Measurements from ENCODE around the gene SLAIN1. TPM values are rescaled to one million over a fixed set of nuclear protein-coding genes. Genes with fewer than 3 reads are reported as not detected.

SLAIN1 gene
- total and polyA plus RNA-seq, 10 of the 15 experiments (the other 5 are each of a cell fraction or from before 2014, with no cell fraction given): 11.9 to 140 (median 56.9) TPM

DNA sequence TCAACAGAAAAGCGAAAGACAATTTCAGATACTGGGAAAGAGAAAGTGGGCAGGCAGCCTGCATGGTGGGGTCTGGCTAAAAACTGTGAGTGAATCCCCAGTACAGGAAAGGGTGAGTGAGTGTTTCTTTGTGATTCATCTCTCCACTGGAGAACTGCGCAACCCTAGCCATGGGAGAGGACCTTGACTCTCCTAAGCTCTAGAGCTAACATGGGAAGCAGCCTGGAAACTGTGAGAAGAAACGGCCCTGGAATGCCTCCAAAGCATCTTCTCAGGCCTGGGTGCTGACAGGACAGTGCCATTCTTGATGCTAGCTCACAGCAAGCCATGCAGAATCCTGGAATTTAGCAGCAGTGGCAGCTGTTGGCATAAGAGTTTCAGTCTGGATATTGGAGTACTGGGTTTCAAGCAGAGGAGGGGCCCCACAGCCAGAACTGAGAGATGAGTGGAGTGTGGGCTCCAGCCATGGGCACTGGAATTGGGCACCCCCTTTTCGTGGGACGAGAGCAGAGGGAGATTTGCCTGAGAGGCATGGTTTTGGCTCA lies 18.7 kb upstream of the SLAIN1 start (continued):
- TF ChIP-seq, protein P1, sequence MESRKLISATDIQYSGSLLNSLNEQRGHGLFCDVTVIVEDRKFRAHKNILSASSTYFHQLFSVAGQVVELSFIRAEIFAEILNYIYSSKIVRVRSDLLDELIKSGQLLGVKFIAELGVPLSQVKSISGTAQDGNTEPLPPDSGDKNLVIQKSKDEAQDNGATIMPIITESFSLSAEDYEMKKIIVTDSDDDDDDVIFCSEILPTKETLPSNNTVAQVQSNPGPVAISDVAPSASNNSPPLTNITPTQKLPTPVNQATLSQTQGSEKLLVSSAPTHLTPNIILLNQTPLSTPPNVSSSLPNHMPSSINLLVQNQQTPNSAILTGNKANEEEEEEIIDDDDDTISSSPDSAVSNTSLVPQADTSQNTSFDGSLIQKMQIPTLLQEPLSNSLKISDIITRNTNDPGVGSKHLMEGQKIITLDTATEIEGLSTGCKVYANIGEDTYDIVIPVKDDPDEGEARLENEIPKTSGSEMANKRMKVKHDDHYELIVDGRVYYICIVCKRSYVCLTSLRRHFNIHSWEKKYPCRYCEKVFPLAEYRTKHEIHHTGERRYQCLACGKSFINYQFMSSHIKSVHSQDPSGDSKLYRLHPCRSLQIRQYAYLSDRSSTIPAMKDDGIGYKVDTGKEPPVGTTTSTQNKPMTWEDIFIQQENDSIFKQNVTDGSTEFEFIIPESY (IDR thresholded peaks at IDR 0.05): no peak

DNA sequence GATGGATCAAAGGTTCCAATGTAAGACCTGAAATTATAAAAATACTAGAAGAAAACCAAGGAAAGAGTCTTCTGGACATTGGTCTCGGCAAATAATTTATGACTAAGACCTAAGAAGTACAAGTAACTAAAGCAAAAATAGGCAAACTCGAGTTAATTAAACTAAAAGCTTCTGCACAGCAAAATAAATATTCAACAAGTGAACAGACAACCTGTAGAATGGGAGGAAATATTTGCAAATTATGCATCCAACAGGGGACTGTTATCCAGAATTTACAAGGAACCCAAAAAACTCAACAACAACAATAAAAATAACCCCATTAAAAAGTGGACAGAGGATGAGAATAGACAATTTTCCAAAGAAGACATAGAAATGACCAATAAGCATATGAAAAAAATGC lies 9.7 kb upstream of the SLAIN1 start:
- Histone ChIP-seq H3K4me2 (ENCODE audit: control insufficient read depth, insufficient read depth) (no peak overlapping the region), H3K27me3 (replicated peaks in 1 of 2; ENCODE audit: control insufficient read depth in 2 of 2, insufficient read depth in 2 of 2, low read length in 1 of 2) (no peaks in the 10 kb centered on the region; a peak in 1 of 4 replicates), H3K9ac (ENCODE audit: control insufficient read depth, insufficient read depth, low read length) (no peak overlapping the region), H3K27ac (ENCODE audit: control insufficient read depth, insufficient read depth) (no peak overlapping the region), H3K9me3 (replicated peaks; ENCODE audit: control insufficient read depth, insufficient read depth, low read length) (no peaks in the 10 kb centered on the region; the same call in 2 of the 3 replicates), H3K79me2 (ENCODE audit: control insufficient read depth, insufficient read depth, low read length) (no peaks in the 10 kb centered on the region), H3K4me3 (no peak overlapping the region), H3K4me1 (ENCODE audit: control insufficient read depth, insufficient read depth, low read length) (no peaks in the 10 kb centered on the region), H4K20me1 (ENCODE audit: control insufficient read depth, insufficient read depth) (no peaks in the 10 kb centered on the region), H3K36me3 (ENCODE audit: control insufficient read depth in 2 of 2, insufficient read depth in 2 of 2, low read length in 1 of 2) (no peaks in the 10 kb centered on the region), H2AFZ (ENCODE audit: control insufficient read depth, low read depth, low read length) (no peak overlapping the region)
- DNase-seq (ENCODE audit: low read depth, low spot score) (no peak), FAIRE-seq (no peak), ATAC-seq (no peak)
- ChIA-PET CTCF (no interaction called here), RAD21 (ENCODE audit: unreplicated experiment) (no interaction called here), SMC1A (ENCODE audit: uncharacterized antibody, unreplicated experiment) (interaction anchor here (0.6 to 1.3 kb wide), 4 partner anchors 9 to 199 kb away, joined by 3 read pairs; no protein-coding TSS in a partner anchor), POLR2A (no interaction called here)
- no TSS peak for BruUV-seq (replicated peaks)
- intact Hi-C loops (cut with micrococcal nuclease; ENCODE audit: unreplicated experiment) (no loop called here), in situ Hi-C loops (cut with MboI) (no loop called here)
- TF ChIP-seq CREM (IDR thresholded peaks at IDR 0.05; ENCODE audit: low read depth) (no peak), SREBF1 (IDR thresholded peaks at IDR 0.05; ENCODE audit: low read length) (no peak), ESRRA (IDR thresholded peaks at IDR 0.05; ENCODE audit: low read length) (no peak), CBX3 (IDR thresholded peaks at IDR 0.05; ENCODE audit: borderline replicate concordance, low read depth) (no peak), NBN (IDR thresholded peaks at IDR 0.05) (no peak), ZNF384 (IDR thresholded peaks at IDR 0.05; ENCODE audit: borderline replicate concordance, low read depth, low read length) (no peak), SREBF2 (IDR thresholded peaks at IDR 0.05; ENCODE audit: low read length) (no peak), ZNF24 (IDR thresholded peaks at IDR 0.05) (no peak), BMI1 (IDR thresholded peaks at IDR 0.05; ENCODE audit: borderline replicate concordance) (no peak), MEF2B (IDR thresholded peaks at IDR 0.05; ENCODE audit: partially characterized antibody, poor library complexity, severe bottlenecking) (no peak), TCF7 (IDR thresholded peaks at IDR 0.05; ENCODE audit: borderline replicate concordance) (no peak), RELA (IDR thresholded peaks at IDR 0.05; ENCODE audit: borderline replicate concordance, partially characterized antibody) (no peak), MEF2A (IDR thresholded peaks at IDR 0.05; ENCODE audit: insufficient read depth, low read depth, low read length) (no peak), POU2F2 (IDR thresholded peaks at IDR 0.05; ENCODE audit: borderline replicate concordance, low read depth, low read length) (no peak), POLR2AphosphoS5 (IDR thresholded peaks at IDR 0.05; ENCODE audit: low read length) (no peak), HDAC6 (IDR thresholded peaks at IDR 0.05; ENCODE audit: unreplicated experiment) (no peak), NR2F1 (conservative IDR thresholded peaks at IDR 0.05) (no peak)
- TF ChIP-seq, protein P2, sequence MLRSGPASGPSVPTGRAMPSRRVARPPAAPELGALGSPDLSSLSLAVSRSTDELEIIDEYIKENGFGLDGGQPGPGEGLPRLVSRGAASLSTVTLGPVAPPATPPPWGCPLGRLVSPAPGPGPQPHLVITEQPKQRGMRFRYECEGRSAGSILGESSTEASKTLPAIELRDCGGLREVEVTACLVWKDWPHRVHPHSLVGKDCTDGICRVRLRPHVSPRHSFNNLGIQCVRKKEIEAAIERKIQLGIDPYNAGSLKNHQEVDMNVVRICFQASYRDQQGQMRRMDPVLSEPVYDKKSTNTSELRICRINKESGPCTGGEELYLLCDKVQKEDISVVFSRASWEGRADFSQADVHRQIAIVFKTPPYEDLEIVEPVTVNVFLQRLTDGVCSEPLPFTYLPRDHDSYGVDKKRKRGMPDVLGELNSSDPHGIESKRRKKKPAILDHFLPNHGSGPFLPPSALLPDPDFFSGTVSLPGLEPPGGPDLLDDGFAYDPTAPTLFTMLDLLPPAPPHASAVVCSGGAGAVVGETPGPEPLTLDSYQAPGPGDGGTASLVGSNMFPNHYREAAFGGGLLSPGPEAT (IDR thresholded peaks at IDR 0.05; ENCODE audit: low read depth): no peak
- TF ChIP-seq, protein P3, sequence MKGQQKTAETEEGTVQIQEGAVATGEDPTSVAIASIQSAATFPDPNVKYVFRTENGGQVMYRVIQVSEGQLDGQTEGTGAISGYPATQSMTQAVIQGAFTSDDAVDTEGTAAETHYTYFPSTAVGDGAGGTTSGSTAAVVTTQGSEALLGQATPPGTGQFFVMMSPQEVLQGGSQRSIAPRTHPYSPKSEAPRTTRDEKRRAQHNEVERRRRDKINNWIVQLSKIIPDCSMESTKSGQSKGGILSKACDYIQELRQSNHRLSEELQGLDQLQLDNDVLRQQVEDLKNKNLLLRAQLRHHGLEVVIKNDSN (IDR thresholded peaks at IDR 0.05; ENCODE audit: borderline replicate concordance, extremely low read length, insufficient read depth, low read depth, low read length): no peak
- WGBS (ENCODE audit: insufficient coverage, insufficient replicate concordance, low lambda C conversion rate, missing lambda C conversion rate): 17% methylated on average over 2 of the region's 2 CpGs

Data from GM12878 (cell line).